CD14-positive monocyte (primary cell): Measurements from ENCODE around the gene C20orf141. TPM values are rescaled to one million over a fixed set of nuclear protein-coding genes. Genes with fewer than 3 reads are reported as not detected.

Experiments used
- DNase-seq, 3 donors: peaks; one replicate each; pipeline ENCODE4 v3.0.0-alpha.2; 2011 to 2022
- H2AFZ ChIP-seq: 2 replicates; pipeline ENCODE4 v1.6.0; 2012; ENCODE audit warnings: mild to moderate bottlenecking, low read depth, low read length, inconsistent platforms; ENCODE audit not compliant: insufficient read depth, poor library complexity, severe bottlenecking
- H3K27ac ChIP-seq, 2 donors: 1 replicate in 1 of 2; 2 replicates in 1 of 2; pipeline ENCODE4 v1.5.1; 2012 to 2013; ENCODE audit warnings: low read length in 2 of 2, control low read depth in 1 of 2, inconsistent platforms in 1 of 2, low read depth in 1 of 2, mild to moderate bottlenecking in 1 of 2
- H3K27me3 ChIP-seq, 2 donors: one replicate each; pipeline versions ENCODE4 v1.6.0 to v1.6.1; 2011 to 2013; ENCODE audit warnings: low read length in 2 of 2; ENCODE audit not compliant: control insufficient read depth in 2 of 2, insufficient read depth in 2 of 2
- H3K36me3 ChIP-seq, 2 donors: replicated peaks in 1 of 2; 1 replicate in 1 of 2; 2 replicates in 1 of 2; pipeline versions ENCODE4 v1.5.1 to v1.6.1; 2012 to 2013; ENCODE audit warnings: low read length in 2 of 2, control low read depth in 1 of 2, inconsistent platforms in 1 of 2, mild to moderate bottlenecking in 1 of 2; ENCODE audit not compliant: insufficient read depth in 2 of 2, control insufficient read depth in 1 of 2
- H3K4me1 ChIP-seq, 2 donors: 1 replicate in 1 of 2; 2 replicates in 1 of 2; pipeline versions ENCODE4 v1.5.1 to v1.6.1; 2012 to 2013; ENCODE audit warnings: low read length in 2 of 2, control low read depth in 1 of 2, inconsistent platforms in 1 of 2, mild to moderate bottlenecking in 1 of 2, moderate library complexity in 1 of 2; ENCODE audit not compliant: insufficient read depth in 2 of 2, control insufficient read depth in 1 of 2
- H3K4me2 ChIP-seq: replicated peaks from 2 replicates; pipeline ENCODE3; 2012; ENCODE audit warnings: low read length, moderate library complexity, mild to moderate bottlenecking; ENCODE audit not compliant: poor library complexity, severe bottlenecking; ENCODE audit errors: extremely low read depth
- H3K4me3 ChIP-seq, 3 experiments: fragments of 200-600 bp in 1 of 3; sonication (generic) in 1 of 3; replicated peaks in 1 of 3; 1 replicate in 2 of 3; 2 replicates in 1 of 3; pipeline ENCODE4 v1.5.1; 2011 to 2013; ENCODE audit warnings: low read length in 3 of 3, mild to moderate bottlenecking in 3 of 3, control low read depth in 2 of 3, low read depth in 2 of 3, inconsistent platforms in 1 of 3, moderate library complexity in 1 of 3
- H3K79me2 ChIP-seq: 2 replicates; pipeline ENCODE4 v1.6.0; 2012; ENCODE audit warnings: mild to moderate bottlenecking, control low read depth, inconsistent platforms, low read length, moderate library complexity; ENCODE audit not compliant: insufficient read depth
- H3K9ac ChIP-seq: 2 replicates; pipeline ENCODE4 v1.6.0; 2017; ENCODE audit warnings: low read length, mild to moderate bottlenecking; ENCODE audit not compliant: insufficient read depth, poor library complexity, severe bottlenecking
- H3K9me3 ChIP-seq, 2 donors: replicated peaks in 1 of 2; 1 replicate in 1 of 2; 2 replicates in 1 of 2; pipeline versions ENCODE4 v1.5.1 to v1.6.1; 2012 to 2013; ENCODE audit warnings: low read length in 2 of 2, control low read depth in 1 of 2; ENCODE audit not compliant: control insufficient read depth in 1 of 2, insufficient read depth in 1 of 2
- H4K20me1 ChIP-seq: 2 replicates; pipeline ENCODE4 v1.6.0; 2012; ENCODE audit warnings: mild to moderate bottlenecking, low read length, control low read depth, moderate library complexity; ENCODE audit not compliant: insufficient read depth
- H3K27ac Mint-ChIP-seq, 7 donors: one replicate each; pipeline ENCODE4 v1.8.0; 2020; ENCODE audit warnings: mild to moderate bottlenecking in 7 of 7, mixed read lengths in 7 of 7, moderate library complexity in 6 of 7, inconsistent platforms in 2 of 7
- H3K27me3 Mint-ChIP-seq, 3 donors: one replicate each; pipeline ENCODE4 v1.8.0; 2021 to 2022; ENCODE audit warnings: low read depth in 3 of 3, mild to moderate bottlenecking in 3 of 3, mixed read lengths in 3 of 3, moderate library complexity in 3 of 3, inconsistent platforms in 1 of 3
- H3K36me3 Mint-ChIP-seq, 2 donors: one replicate each; pipeline ENCODE4 v1.8.0; 2020; ENCODE audit warnings: mixed read lengths in 2 of 2, inconsistent platforms in 1 of 2, mild to moderate bottlenecking in 1 of 2
- H3K4me1 Mint-ChIP-seq: one replicate; pipeline ENCODE4 v1.8.0; 2020; ENCODE audit warnings: mild to moderate bottlenecking, mixed read lengths
- H3K4me3 Mint-ChIP-seq, 2 donors: one replicate each; pipeline ENCODE4 v1.8.0; 2020; ENCODE audit warnings: mild to moderate bottlenecking in 2 of 2, mixed read lengths in 2 of 2, moderate library complexity in 1 of 2
- H3K9me3 Mint-ChIP-seq, 7 donors: one replicate each; pipeline ENCODE4 v1.8.0; 2020 to 2022; ENCODE audit warnings: mixed read lengths in 7 of 7, mild to moderate bottlenecking in 6 of 7, moderate library complexity in 6 of 7, inconsistent platforms in 2 of 7
- WGBS: methylation state at CpG from one replicate; pipeline ENCODE4 v1.1.5; 2013; ENCODE audit warnings: missing lambda C conversion rate; ENCODE audit not compliant: insufficient coverage; 5-methylcytosine and 5-hydroxymethylcytosine counted together
- intact Hi-C, 2 donors: fragments of 100-400 bp; cut with micrococcal nuclease; formaldehyde crosslinking; loops; one replicate each; pipeline versions ENCODE4 v1.15.0 to v1.15.1; 2023
- polyA plus RNA-seq, 3 donors: library from polyadenylated mRNA; depleted of rRNA in 1 of 3; unstranded in 2 of 3; stranded (reverse) in 1 of 3; fragments of 300-500 nt in 2 of 3; fragments of >200 nt in 1 of 3; fragmentation: Illumina TruSeq in 2 of 3; gene quantifications; 1 replicate in 2 of 3; 2 replicates in 1 of 3; pipeline ENCODE4 v1.2.3, GENCODE V29; 2012 to 2021
- TF ChIP-seq, protein P1 (sequence below): fragments of 200-600 bp; IDR thresholded peaks from one replicate; pipeline ENCODE4 v1.8.0; 2022; ENCODE audit warnings: antibody characterized with exemption, mild to moderate bottlenecking

Gene C20orf141
- polyA plus RNA-seq, 3 donors, result not detected

DNA sequence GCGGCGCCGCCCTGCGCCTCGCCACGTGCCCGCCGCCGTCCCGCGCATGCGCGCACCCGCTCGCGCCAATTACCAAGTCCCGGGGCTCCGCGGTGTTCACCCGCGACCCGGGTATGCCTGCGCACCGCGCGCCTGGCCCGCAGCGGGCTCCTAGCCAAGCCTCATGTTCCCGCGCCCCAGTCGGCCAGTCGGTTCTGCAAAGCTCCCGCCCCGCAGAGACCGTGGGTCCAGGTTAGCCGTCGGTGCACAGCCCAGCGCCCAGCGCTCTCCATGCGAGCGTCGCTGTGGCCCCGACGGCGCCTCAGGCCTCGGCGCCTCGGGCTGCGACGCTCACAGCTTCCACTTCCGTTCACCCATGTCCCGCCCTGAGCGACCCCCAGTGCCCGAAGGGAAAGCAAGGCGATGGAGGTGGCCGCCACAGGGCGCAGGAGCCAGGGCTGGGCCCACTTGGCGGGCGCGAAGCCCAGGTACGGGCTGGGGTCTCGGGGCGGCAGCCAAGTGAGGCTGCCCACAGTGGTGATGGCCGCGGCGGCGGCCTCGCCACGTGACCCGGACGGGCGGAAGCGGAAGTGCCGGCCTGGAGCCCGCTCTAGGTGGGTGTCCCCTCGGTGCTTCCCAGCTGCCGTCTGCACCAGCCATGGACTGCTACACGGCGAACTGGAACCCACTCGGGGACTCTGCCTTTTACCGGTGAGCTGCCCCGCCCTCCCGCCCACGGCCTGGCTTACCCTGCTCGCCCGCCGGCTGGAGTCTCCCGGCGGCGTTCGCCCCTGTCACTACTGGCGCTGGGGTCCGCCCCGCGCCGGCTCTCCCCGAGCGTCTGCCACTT lies 25.6 kb downstream of the C20orf141 start, which contains the start of the genes PCED1A and VPS16:
Gene PCED1A, minus strand, starts transcription at position 518 of the 829 bp plus-strand sequence. CDS start 743 bp downstream, outside the sequence.
Gene VPS16, plus strand, starts transcription at position 608 of the 829 bp plus-strand sequence. Its CDS starts 30 bp downstream, at position 638.
- peaks cover 31% of the 10 kb centered on the region for H3K4me1 Mint-ChIP-seq

DNA sequence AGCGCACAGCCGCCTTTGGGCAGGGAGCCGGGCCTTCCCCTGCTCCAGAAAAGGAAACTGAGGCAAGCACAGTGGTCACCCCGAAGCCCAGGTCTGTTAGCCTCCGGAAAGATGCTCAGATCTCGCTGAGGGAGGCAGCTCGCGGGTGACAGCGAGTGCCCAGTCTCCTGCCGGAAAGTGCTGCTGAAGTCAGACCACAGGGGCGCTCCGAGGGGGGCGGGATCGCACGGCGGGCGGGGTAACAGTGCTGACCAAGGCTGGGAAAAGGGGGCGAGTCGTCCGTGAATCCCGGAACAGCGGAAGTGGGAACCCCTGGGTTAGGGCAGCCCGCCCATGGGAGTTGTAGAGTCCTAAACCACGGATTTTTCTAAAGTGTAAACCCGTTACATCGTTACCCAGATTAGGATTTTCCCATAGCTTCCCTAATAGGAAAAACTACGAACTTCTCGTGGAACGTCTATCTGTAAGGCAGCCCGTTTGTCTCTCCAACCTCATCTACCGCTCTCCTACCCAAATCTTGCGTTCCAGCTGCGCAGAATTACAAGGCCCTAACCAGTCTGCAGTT lies 26.3 kb downstream of the C20orf141 start:
- H3K4me3 Mint-ChIP-seq, result peak overlapping the region; percentile 84 to 91
- Histone ChIP-seq H3K36me3 (peaks cover 0 to 24% of the 10 kb centered on the region in 2 donors), H4K20me1 (peaks cover 23% of the 10 kb centered on the region), H3K4me2 (peak overlapping the region; percentile 79), H2AFZ (peak overlapping the region; percentile 100), H3K9ac (peak overlapping the region; percentile 90), H3K79me2 (peaks cover 16% of the 10 kb centered on the region), H3K27ac (peak overlapping the region in 1 of 2 donors; percentile 92), H3K4me1 (peaks cover 13 to 27% of the 10 kb centered on the region in 2 donors), H3K4me3 (peak overlapping the region; percentile 80 to 94 (median 80)), H3K9me3 (no peaks in the 10 kb centered on the region), H3K27me3 (no peaks in the 10 kb centered on the region)
- DNase-seq, result peak in 1 of 3 donors; percentile 6
- no peaks in the 10 kb centered on the region for H3K9me3 Mint-ChIP-seq
- H3K27me3 Mint-ChIP-seq, result peaks cover 0 to 4% (median 3%) of the 10 kb centered on the region in 3 donors
- WGBS, result 13% methylated on average over 28 of the region's 33 CpGs
- peak overlapping the region; percentile 35 to 87 (median 85) for H3K27ac Mint-ChIP-seq
- H3K4me1 Mint-ChIP-seq, result peaks cover 33% of the 10 kb centered on the region
- intact Hi-C loops, result no loop called here
- peaks cover 17 to 40% of the 10 kb centered on the region in 2 donors for H3K36me3 Mint-ChIP-seq
- TF ChIP-seq, protein P1, sequence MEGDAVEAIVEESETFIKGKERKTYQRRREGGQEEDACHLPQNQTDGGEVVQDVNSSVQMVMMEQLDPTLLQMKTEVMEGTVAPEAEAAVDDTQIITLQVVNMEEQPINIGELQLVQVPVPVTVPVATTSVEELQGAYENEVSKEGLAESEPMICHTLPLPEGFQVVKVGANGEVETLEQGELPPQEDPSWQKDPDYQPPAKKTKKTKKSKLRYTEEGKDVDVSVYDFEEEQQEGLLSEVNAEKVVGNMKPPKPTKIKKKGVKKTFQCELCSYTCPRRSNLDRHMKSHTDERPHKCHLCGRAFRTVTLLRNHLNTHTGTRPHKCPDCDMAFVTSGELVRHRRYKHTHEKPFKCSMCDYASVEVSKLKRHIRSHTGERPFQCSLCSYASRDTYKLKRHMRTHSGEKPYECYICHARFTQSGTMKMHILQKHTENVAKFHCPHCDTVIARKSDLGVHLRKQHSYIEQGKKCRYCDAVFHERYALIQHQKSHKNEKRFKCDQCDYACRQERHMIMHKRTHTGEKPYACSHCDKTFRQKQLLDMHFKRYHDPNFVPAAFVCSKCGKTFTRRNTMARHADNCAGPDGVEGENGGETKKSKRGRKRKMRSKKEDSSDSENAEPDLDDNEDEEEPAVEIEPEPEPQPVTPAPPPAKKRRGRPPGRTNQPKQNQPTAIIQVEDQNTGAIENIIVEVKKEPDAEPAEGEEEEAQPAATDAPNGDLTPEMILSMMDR, result no peak

More for the DNA sequence above, 25.6 kb downstream of the C20orf141 start, which contains the start of the genes PCED1A and VPS16:
- Histone ChIP-seq H3K9me3 (no peaks in the 10 kb centered on the region), H3K79me2 (peaks cover 16% of the 10 kb centered on the region), H3K27me3 (no peaks in the 10 kb centered on the region), H3K4me2 (peak within 1 kb of the TSS; percentile 79), H3K27ac (peak within 1 kb of the TSS; percentile 45 to 92), H3K9ac (peak within 1 kb of the TSS; percentile 90), H3K4me1 (peaks cover 13 to 27% of the 10 kb centered on the region in 2 donors), H4K20me1 (peaks cover 23% of the 10 kb centered on the region), H3K36me3 (peaks cover 0 to 29% of the 10 kb centered on the region in 2 donors), H2AFZ (peak within 1 kb of the TSS; percentile 100), H3K4me3 (peak within 1 kb of the TSS; percentile 80 to 94 (median 80))
- intact Hi-C loops, result no loop called here
- H3K4me3 Mint-ChIP-seq, result peak within 1 kb of the TSS; percentile 84 to 91
- 3% methylated on average over 98 of the region's 98 CpGs for WGBS
- peak within 1 kb of the TSS; percentile 54 to 91 (median 87) for H3K27ac Mint-ChIP-seq
- H3K27me3 Mint-ChIP-seq, result peaks cover 0 to 4% (median 3%) of the 10 kb centered on the region in 3 donors
- DNase-seq, result peak; percentile 82 to 87 (median 85)
- H3K9me3 Mint-ChIP-seq, result no peaks in the 10 kb centered on the region
- peaks cover 17 to 40% of the 10 kb centered on the region in 2 donors for H3K36me3 Mint-ChIP-seq
- TF ChIP-seq, protein P1, result no peak
